Right lobe of liver (tissue), 6 donors: ENCODE results near the gene CAB39. TPM values are rescaled to one million over a fixed set of nuclear protein-coding genes. Genes with fewer than 3 reads are reported as not detected.

ENCODE experiments used
- ATAC-seq, 4 donors: fragments of 200-7000 bp; cut with Tn5 transposase; one replicate each; pipeline ENCODE4 v1.9.1; 2020; ENCODE audit warnings: mild to moderate bottlenecking in 4 of 4, moderate library complexity in 4 of 4
- DNase-seq, 3 donors: peaks; one replicate each; pipeline ENCODE4 v3.0.0-alpha.2; 2020
- H3K27ac ChIP-seq, 3 donors: fragments of 200-600 bp; one replicate each; pipeline ENCODE4 v1.8.0; 2022
- H3K27me3 ChIP-seq, 2 donors: fragments of 200-600 bp; one replicate each; pipeline ENCODE4 v1.8.0; 2022
- H3K36me3 ChIP-seq, 4 donors: fragments of 200-600 bp; sonication (generic) in 1 of 4; one replicate each; pipeline versions ENCODE4 v1.5.1 to v1.8.0; 2017 to 2022; ENCODE audit warnings: control low read depth in 1 of 4
- H3K4me1 ChIP-seq, 4 donors: fragments of 200-600 bp; sonication (generic) in 1 of 4; one replicate each; pipeline versions ENCODE4 v1.5.1 to v1.8.0; 2017 to 2022; ENCODE audit warnings: control low read depth in 1 of 4
- H3K4me3 ChIP-seq, 3 donors: fragments of 200-600 bp; one replicate each; pipeline ENCODE4 v1.8.0; 2022
- H3K9me3 ChIP-seq, 4 donors: fragments of 200-600 bp; sonication (generic) in 1 of 4; one replicate each; pipeline versions ENCODE4 v1.5.1 to v1.8.0; 2017 to 2022; ENCODE audit warnings: control low read depth in 1 of 4
- POLR2A ChIP-seq: fragments of 450-650 bp; IDR thresholded peaks from one replicate; pipeline ENCODE4 v1.6.1; 2017; ENCODE audit warnings: antibody characterized with exemption, mild to moderate bottlenecking
- WGBS: methylation state at CpG from one replicate; pipeline ENCODE4 v1.1.6; 2018; ENCODE audit warnings: low coverage, low lambda C conversion rate; ENCODE audit not compliant: insufficient coverage; ENCODE audit errors: missing lambda C conversion rate; 5-methylcytosine and 5-hydroxymethylcytosine counted together
- intact Hi-C, 2 donors: fragments of 100-400 bp; cut with DNase I; formaldehyde crosslinking; loops; one replicate each; pipeline versions ENCODE4 v1.11.2 to v1.14.1; 2022
- total RNA-seq, 6 experiments: library from RNA; depleted of rRNA in 2 of 6; stranded (reverse); fragments of >200 nt in 2 of 6; fragmentation: NEBNext Ultra II Directional in 3 of 6; extraction: Animal tissue kit (Norgen Biotek cat#: 25700) in 3 of 6; gene quantifications; one replicate each; pipeline versions ENCODE4 v1.1.0 to v1.2.4, GENCODE V29; 2016 to 2023
- TF ChIP-seq, protein P1 (sequence below), 4 donors: fragments of 200-600 bp in 3 of 4; fragments of 450-650 bp in 1 of 4; IDR thresholded peaks; one replicate each; pipeline versions ENCODE4 v1.5.1 to v1.8.0; 2016 to 2022; ENCODE audit warnings: antibody characterized with exemption in 4 of 4, mild to moderate bottlenecking in 2 of 4
- donor health status: DM: no; HTN: yes; CAD: no.
- donor health status: DM: no; HTN: no; CAD: no.
- donor health status: DM: no; HTN: no; CAD: no.
- donor health status: DM: no; HTN: yes; CAD: no.
- donor health status: DM: no; HTN: yes; CAD: no.

Gene CAB39
- total RNA-seq, 6 experiments from 2014 or later: 25.3 to 32.4 (median 27.8) TPM

DNA sequence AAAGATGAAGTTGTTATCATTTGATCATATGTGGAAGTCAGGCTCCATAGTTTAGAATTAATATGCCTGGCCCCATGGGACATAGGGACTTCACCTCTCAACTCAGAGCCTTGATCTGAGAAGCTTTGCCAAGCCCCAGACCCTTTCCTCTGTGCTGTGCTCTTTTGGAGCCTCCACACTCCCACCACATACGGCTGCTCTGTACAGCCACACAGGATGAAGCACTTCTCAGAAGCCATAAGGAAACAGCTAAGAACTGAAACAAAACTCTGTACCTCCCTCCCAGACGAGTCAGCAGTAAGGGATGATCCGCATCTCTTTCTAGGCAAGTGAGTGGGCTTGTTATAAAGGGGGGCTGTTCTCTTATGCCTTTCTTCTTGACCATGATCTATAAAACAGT lies 66.5 kb downstream of the CAB39 start:
- H3K36me3 ChIP-seq: no peaks in the 10 kb centered on the region
- 77% methylated on average over 3 of the region's 3 CpGs for WGBS
- no peaks in the 10 kb centered on the region for H3K4me1 ChIP-seq
- no peaks in the 10 kb centered on the region for H3K9me3 ChIP-seq
- DNase-seq (no peak), ATAC-seq (no peak)
- no peak overlapping the region for H3K27ac ChIP-seq
- intact Hi-C loops: no loop called here
- no peaks in the 10 kb centered on the region for H3K27me3 ChIP-seq
- TF ChIP-seq POLR2A: no peak
- TF ChIP-seq, protein P1, sequence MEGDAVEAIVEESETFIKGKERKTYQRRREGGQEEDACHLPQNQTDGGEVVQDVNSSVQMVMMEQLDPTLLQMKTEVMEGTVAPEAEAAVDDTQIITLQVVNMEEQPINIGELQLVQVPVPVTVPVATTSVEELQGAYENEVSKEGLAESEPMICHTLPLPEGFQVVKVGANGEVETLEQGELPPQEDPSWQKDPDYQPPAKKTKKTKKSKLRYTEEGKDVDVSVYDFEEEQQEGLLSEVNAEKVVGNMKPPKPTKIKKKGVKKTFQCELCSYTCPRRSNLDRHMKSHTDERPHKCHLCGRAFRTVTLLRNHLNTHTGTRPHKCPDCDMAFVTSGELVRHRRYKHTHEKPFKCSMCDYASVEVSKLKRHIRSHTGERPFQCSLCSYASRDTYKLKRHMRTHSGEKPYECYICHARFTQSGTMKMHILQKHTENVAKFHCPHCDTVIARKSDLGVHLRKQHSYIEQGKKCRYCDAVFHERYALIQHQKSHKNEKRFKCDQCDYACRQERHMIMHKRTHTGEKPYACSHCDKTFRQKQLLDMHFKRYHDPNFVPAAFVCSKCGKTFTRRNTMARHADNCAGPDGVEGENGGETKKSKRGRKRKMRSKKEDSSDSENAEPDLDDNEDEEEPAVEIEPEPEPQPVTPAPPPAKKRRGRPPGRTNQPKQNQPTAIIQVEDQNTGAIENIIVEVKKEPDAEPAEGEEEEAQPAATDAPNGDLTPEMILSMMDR (IDR thresholded peaks at IDR 0.05): no peak
- no peak overlapping the region for H3K4me3 ChIP-seq

DNA sequence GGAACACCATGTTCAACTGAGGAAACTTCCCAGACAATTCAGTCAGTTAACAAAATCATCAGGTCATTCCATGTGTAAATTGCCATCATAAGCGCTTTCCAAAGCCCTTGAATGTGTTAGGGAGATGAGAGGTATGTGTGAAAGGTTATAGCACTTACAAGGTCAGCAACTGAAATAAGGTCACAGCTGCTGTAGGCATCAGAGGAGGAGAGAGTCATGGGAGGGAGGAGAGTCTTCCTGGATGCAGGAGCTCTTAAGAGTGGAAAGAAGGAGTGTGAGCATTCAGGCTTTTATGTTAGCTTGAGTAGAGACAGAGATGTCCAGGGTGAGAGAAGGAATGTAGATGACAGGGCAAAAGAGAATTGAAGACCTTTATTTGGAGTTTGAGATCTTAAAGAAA lies 67.0 kb downstream of the CAB39 start:
- TF ChIP-seq, protein P1 (IDR thresholded peaks at IDR 0.05): no peak
- no peak for TF ChIP-seq POLR2A
- no peak overlapping the region for H3K4me3 ChIP-seq
- no peaks in the 10 kb centered on the region for H3K27me3 ChIP-seq
- no peaks in the 10 kb centered on the region for H3K4me1 ChIP-seq
- no peaks in the 10 kb centered on the region for H3K36me3 ChIP-seq
- ATAC-seq (no peak), DNase-seq (no peak)
- intact Hi-C loops: no loop called here
- H3K9me3 ChIP-seq: no peaks in the 10 kb centered on the region
- no peak overlapping the region for H3K27ac ChIP-seq
- 100% methylated on average over 1 of the region's 1 CpG for WGBS

DNA sequence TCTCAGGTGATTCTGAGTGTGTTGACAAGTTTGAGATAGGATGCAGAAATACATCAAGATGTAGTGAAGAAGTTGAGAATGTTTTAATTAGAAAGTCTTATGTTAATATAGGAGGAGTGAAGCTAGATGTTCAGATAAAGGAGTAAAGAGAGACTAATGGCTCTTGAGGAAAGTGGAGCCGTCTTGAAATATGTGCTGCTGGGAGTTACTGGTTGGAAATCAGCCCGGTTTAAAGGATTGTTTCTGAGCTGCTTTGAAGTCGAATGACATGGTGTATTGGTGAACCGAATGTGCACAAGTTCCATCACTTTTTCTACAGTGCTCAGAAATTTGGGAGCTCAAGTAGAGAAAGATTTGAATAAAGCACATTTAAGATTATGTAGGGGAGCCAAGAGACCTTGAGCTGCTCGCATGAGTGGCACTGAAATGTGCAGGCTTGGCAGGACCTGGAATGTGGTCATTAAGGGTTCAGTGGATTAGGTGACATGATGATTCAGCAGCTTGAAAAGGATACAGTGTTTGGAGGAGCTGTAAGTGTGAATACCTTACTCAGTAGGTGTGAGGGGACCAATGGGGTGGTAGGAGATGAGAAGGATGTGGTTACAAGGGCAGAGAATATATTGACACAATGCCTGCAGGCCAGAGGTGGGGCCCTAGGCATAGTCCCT lies 68.6 kb downstream of the CAB39 start:
- H3K27me3 ChIP-seq: no peaks in the 10 kb centered on the region
- no peak for DNase-seq
- TF ChIP-seq, protein P1 (IDR thresholded peaks at IDR 0.05): no peak
- TF ChIP-seq POLR2A: no peak
- no peaks in the 10 kb centered on the region for H3K9me3 ChIP-seq
- 81% methylated on average over 5 of the region's 5 CpGs for WGBS
- no peak overlapping the region for H3K4me3 ChIP-seq
- ATAC-seq: peak; percentile 45 to 67 (median 60)
- H3K27ac ChIP-seq: no peak overlapping the region
- no peaks in the 10 kb centered on the region for H3K36me3 ChIP-seq
- intact Hi-C loops: no loop called here
- no peaks in the 10 kb centered on the region for H3K4me1 ChIP-seq

DNA sequence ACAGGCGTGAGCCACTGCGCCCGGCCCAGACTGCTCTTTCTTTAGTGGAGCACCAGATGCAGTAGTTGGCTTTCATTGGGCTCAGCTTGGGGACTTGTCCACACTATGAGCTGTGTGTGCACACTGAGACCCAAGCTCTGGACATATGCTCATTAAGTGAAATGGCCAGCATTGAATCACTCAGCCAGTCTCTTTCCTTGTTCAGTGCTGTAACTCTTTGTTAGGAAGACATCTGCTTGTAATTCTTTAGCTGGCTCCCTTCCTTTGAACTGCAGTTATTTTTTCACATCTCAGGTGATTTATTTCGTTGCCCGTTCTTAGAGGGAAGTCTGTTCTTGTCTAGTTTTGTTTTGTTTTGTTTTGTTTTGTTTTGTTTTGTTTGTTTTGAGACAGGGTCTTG lies 70.5 kb downstream of the CAB39 start:
- DNase-seq (no peak), ATAC-seq (no peak)
- H3K4me1 ChIP-seq: no peaks in the 10 kb centered on the region
- H3K27ac ChIP-seq: no peak overlapping the region
- TF ChIP-seq, protein P1 (IDR thresholded peaks at IDR 0.05): no peak
- no peak for TF ChIP-seq POLR2A
- no peaks in the 10 kb centered on the region for H3K36me3 ChIP-seq
- H3K9me3 ChIP-seq: no peaks in the 10 kb centered on the region
- WGBS: 88% methylated on average over 2 of the region's 5 CpGs
- H3K27me3 ChIP-seq: no peaks in the 10 kb centered on the region
- intact Hi-C loops: no loop called here
- H3K4me3 ChIP-seq: no peak overlapping the region
